ENCODE data around the gene CLDN18. TPM values are rescaled to one million over a fixed set of nuclear protein-coding genes. Genes with fewer than 3 reads are reported as not detected.

The CLDN18 gene
- polyA plus RNA-seq, 1 donor = 4.1 TPM

- Histone ChIP-seq H3K27ac (ENCODE audit: low read length) (no peak overlapping the region), H3K4me3 (ENCODE audit: low read length) (no peak overlapping the region), H3K27me3 (ENCODE audit: control insufficient read depth, insufficient read depth, low read length) (no peaks in the 10 kb centered on the region), H3K36me3 (ENCODE audit: control insufficient read depth, insufficient read depth, low read length) (no peaks in the 10 kb centered on the region), H3K4me1 (ENCODE audit: control insufficient read depth, insufficient read depth, low read length) (no peaks in the 10 kb centered on the region), H3K9me3 (ENCODE audit: control insufficient read depth, low read depth, low read length) (no peaks in the 10 kb centered on the region)
- 100% methylated on average over 1 of the region's 3 CpGs for WGBS (ENCODE audit: insufficient coverage, low lambda C conversion rate)
- DNase-seq = no peak
Measured at GRCh38 chr3:138043266-138044029, 33.5 kb downstream of the CLDN18 start.

- H3K36me3 ChIP-seq (ENCODE audit: control insufficient read depth, insufficient read depth, low read length) = no peaks in the 10 kb centered on the region
- no peak for DNase-seq
- no peaks in the 10 kb centered on the region for H3K9me3 ChIP-seq (ENCODE audit: control insufficient read depth, low read depth, low read length)
- H3K4me1 ChIP-seq (ENCODE audit: control insufficient read depth, insufficient read depth, low read length) = no peaks in the 10 kb centered on the region
- H3K27me3 ChIP-seq (ENCODE audit: control insufficient read depth, insufficient read depth, low read length) = no peaks in the 10 kb centered on the region
- no peak overlapping the region for H3K4me3 ChIP-seq (ENCODE audit: low read length)
- no peak overlapping the region for H3K27ac ChIP-seq (ENCODE audit: low read length)
- WGBS (ENCODE audit: insufficient coverage, low lambda C conversion rate) = 100% methylated on average over 1 of the region's 3 CpGs
Measured at GRCh38 chr3:138046085-138046484, 36.1 kb downstream of the CLDN18 start.

GRCh38 chr3:138046955-138047354 lies 37.0 kb downstream of the CLDN18 start:
- Histone ChIP-seq H3K36me3 (ENCODE audit: control insufficient read depth, insufficient read depth, low read length) (no peaks in the 10 kb centered on the region), H3K9me3 (ENCODE audit: control insufficient read depth, low read depth, low read length) (no peaks in the 10 kb centered on the region), H3K27me3 (ENCODE audit: control insufficient read depth, insufficient read depth, low read length) (no peaks in the 10 kb centered on the region), H3K27ac (ENCODE audit: low read length) (no peak overlapping the region), H3K4me3 (ENCODE audit: low read length) (no peak overlapping the region), H3K4me1 (ENCODE audit: control insufficient read depth, insufficient read depth, low read length) (no peaks in the 10 kb centered on the region)
- WGBS (ENCODE audit: insufficient coverage, low lambda C conversion rate) = 75% methylated on average over 1 of the region's 3 CpGs
- no peak for DNase-seq

GRCh38 chr3:138047596-138048158 lies 37.7 kb downstream of the CLDN18 start:
- H3K4me3 ChIP-seq (ENCODE audit: low read length) = no peak overlapping the region
- DNase-seq = no peak
- no peaks in the 10 kb centered on the region for H3K9me3 ChIP-seq (ENCODE audit: control insufficient read depth, low read depth, low read length)
- 40% methylated on average over 1 of the region's 5 CpGs for WGBS (ENCODE audit: insufficient coverage, low lambda C conversion rate)
- no peaks in the 10 kb centered on the region for H3K36me3 ChIP-seq (ENCODE audit: control insufficient read depth, insufficient read depth, low read length)
- no peak overlapping the region for H3K27ac ChIP-seq (ENCODE audit: low read length)
- no peaks in the 10 kb centered on the region for H3K4me1 ChIP-seq (ENCODE audit: control insufficient read depth, insufficient read depth, low read length)
- H3K27me3 ChIP-seq (ENCODE audit: control insufficient read depth, insufficient read depth, low read length) = no peaks in the 10 kb centered on the region

GRCh38 chr3:138049157-138049919 lies 39.4 kb downstream of the CLDN18 start:
- Histone ChIP-seq H3K36me3 (ENCODE audit: control insufficient read depth, insufficient read depth, low read length) (no peaks in the 10 kb centered on the region), H3K27ac (ENCODE audit: low read length) (no peak overlapping the region)
- whole genome bisulfite sequencing (ENCODE audit: insufficient coverage, low lambda C conversion rate) = no CpG with 5 or more reads among the region's 9 CpGs

GRCh38 chr3:138051947-138052802 lies 42.2 kb downstream of the CLDN18 start:
- Histone ChIP-seq H3K27ac (ENCODE audit: low read length) (no peak overlapping the region), H3K9me3 (ENCODE audit: control insufficient read depth, low read depth, low read length) (no peaks in the 10 kb centered on the region), H3K4me3 (ENCODE audit: low read length) (no peak overlapping the region), H3K27me3 (ENCODE audit: control insufficient read depth, insufficient read depth, low read length) (no peaks in the 10 kb centered on the region), H3K4me1 (ENCODE audit: control insufficient read depth, insufficient read depth, low read length) (no peaks in the 10 kb centered on the region), H3K36me3 (ENCODE audit: control insufficient read depth, insufficient read depth, low read length) (no peaks in the 10 kb centered on the region)
- DNase-seq = peak in 1 of 2 donors; percentile 13
- no CpG with 5 or more reads among the region's 8 CpGs for WGBS (ENCODE audit: insufficient coverage, low lambda C conversion rate)

More at GRCh38 chr3:138049157-138049919, 39.4 kb downstream of the CLDN18 start:
- no peak overlapping the region for H3K4me3 ChIP-seq (ENCODE audit: low read length)
- H3K9me3 ChIP-seq (ENCODE audit: control insufficient read depth, low read depth, low read length) = no peaks in the 10 kb centered on the region
- DNase-seq = no peak
- no peaks in the 10 kb centered on the region for H3K27me3 ChIP-seq (ENCODE audit: control insufficient read depth, insufficient read depth, low read length)
- H3K4me1 ChIP-seq (ENCODE audit: control insufficient read depth, insufficient read depth, low read length) = no peaks in the 10 kb centered on the region

- no peaks in the 10 kb centered on the region for H3K9me3 ChIP-seq (ENCODE audit: control insufficient read depth, low read depth, low read length)
- H3K4me3 ChIP-seq (ENCODE audit: low read length) = no peak overlapping the region
- WGBS (ENCODE audit: insufficient coverage, low lambda C conversion rate) = 100% methylated on average over 1 of the region's 1 CpG
- no peak overlapping the region for H3K27ac ChIP-seq (ENCODE audit: low read length)
- no peaks in the 10 kb centered on the region for H3K4me1 ChIP-seq (ENCODE audit: control insufficient read depth, insufficient read depth, low read length)
- no peak for DNase-seq
- H3K36me3 ChIP-seq (ENCODE audit: control insufficient read depth, insufficient read depth, low read length) = no peaks in the 10 kb centered on the region
- no peaks in the 10 kb centered on the region for H3K27me3 ChIP-seq (ENCODE audit: control insufficient read depth, insufficient read depth, low read length)
Measured at GRCh38 chr3:138054057-138054456, 44.1 kb downstream of the CLDN18 start.

GRCh38 chr3:138057384-138057783 lies 47.4 kb downstream of the CLDN18 start:
- no peaks in the 10 kb centered on the region for H3K27me3 ChIP-seq (ENCODE audit: control insufficient read depth, insufficient read depth, low read length)
- WGBS (ENCODE audit: insufficient coverage, low lambda C conversion rate) = 100% methylated on average over 1 of the region's 3 CpGs
- no peaks in the 10 kb centered on the region for H3K4me1 ChIP-seq (ENCODE audit: control insufficient read depth, insufficient read depth, low read length)
- DNase-seq = no peak
- no peak overlapping the region for H3K27ac ChIP-seq (ENCODE audit: low read length)
- no peaks in the 10 kb centered on the region for H3K36me3 ChIP-seq (ENCODE audit: control insufficient read depth, insufficient read depth, low read length)
- no peaks in the 10 kb centered on the region for H3K9me3 ChIP-seq (ENCODE audit: control insufficient read depth, low read depth, low read length)
- no peak overlapping the region for H3K4me3 ChIP-seq (ENCODE audit: low read length)

GRCh38 chr3:138059261-138059660 lies 49.3 kb downstream of the CLDN18 start:
- Histone ChIP-seq H3K4me1 (ENCODE audit: control insufficient read depth, insufficient read depth, low read length) (no peaks in the 10 kb centered on the region), H3K36me3 (ENCODE audit: control insufficient read depth, insufficient read depth, low read length) (peaks cover 2% of the 10 kb centered on the region), H3K9me3 (ENCODE audit: control insufficient read depth, low read depth, low read length) (no peaks in the 10 kb centered on the region), H3K4me3 (ENCODE audit: low read length) (no peak overlapping the region), H3K27ac (ENCODE audit: low read length) (no peak overlapping the region), H3K27me3 (ENCODE audit: control insufficient read depth, insufficient read depth, low read length) (no peaks in the 10 kb centered on the region)
- DNase-seq = no peak

GRCh38 chr3:138060792-138061191 lies 50.8 kb downstream of the CLDN18 start:
- H3K4me3 ChIP-seq (ENCODE audit: low read length) = no peak overlapping the region
- H3K9me3 ChIP-seq (ENCODE audit: control insufficient read depth, low read depth, low read length) = no peaks in the 10 kb centered on the region
- H3K4me1 ChIP-seq (ENCODE audit: control insufficient read depth, insufficient read depth, low read length) = no peaks in the 10 kb centered on the region
- H3K36me3 ChIP-seq (ENCODE audit: control insufficient read depth, insufficient read depth, low read length) = peaks cover 6% of the 10 kb centered on the region
- no peaks in the 10 kb centered on the region for H3K27me3 ChIP-seq (ENCODE audit: control insufficient read depth, insufficient read depth, low read length)
- H3K27ac ChIP-seq (ENCODE audit: low read length) = no peak overlapping the region
- no CpG with 5 or more reads among the region's 2 CpGs for WGBS (ENCODE audit: insufficient coverage, low lambda C conversion rate)
- DNase-seq = no peak
